Cardiac ventricle fibroblast (primary cell): Measurements from ENCODE around the gene AHSA1. TPM values are rescaled to one million over a fixed set of nuclear protein-coding genes. Genes with fewer than 3 reads are reported as not detected.

Source experiments
- total RNA-seq: library from RNA; depleted of rRNA; stranded (reverse); fragments of >200 nt; gene quantifications from 2 replicates; pipeline ENCODE4 v1.2.3, GENCODE V29; 2015

Gene AHSA1
- total RNA-seq, result 96.5 and 101 TPM in 2 replicates

DNA sequence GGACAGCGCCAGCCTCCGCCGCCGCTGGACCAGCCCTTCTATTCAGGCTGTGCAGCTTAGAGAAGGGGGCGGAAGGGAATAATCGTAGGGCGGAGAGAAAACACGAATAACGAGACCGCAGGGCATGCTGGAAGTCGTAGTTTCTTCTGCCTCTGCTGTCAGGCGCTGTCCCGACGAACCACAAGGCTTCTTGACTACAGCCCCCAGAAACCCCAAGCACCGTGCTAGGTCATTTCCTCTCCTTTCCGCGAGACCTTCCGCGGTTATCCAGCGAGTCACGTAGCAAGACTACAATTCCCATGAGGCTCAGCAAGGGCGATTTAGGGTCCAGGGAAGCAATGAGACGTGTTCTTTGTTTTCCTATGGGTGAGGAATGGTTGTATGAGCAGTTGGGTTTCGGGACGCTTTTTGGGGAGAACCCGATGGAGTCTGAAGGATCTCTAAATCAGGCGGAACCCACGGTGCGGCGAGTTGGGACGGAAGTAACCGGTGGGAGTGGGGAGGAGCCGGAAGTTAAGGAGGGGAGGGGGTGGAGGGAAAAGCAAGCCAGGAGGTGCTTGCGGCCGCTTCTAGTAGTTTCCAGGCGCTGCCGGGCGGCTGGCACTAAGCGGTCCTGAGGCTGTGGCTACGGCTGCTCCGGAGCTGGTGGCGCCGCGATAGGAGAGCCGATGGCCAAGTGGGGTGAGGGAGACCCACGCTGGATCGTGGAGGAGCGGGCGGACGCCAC is at the start of gene AHSA1, which contains the start of gene VIPAS39:
Gene AHSA1, plus strand, starts transcription at position 572 of the 727 bp plus-strand sequence. Its CDS starts 97 bp downstream, at position 669.
Gene VIPAS39, minus strand, starts transcription at position 80 of the 727 bp plus-strand sequence. CDS start 3,499 bp downstream, outside the sequence.

DNA sequence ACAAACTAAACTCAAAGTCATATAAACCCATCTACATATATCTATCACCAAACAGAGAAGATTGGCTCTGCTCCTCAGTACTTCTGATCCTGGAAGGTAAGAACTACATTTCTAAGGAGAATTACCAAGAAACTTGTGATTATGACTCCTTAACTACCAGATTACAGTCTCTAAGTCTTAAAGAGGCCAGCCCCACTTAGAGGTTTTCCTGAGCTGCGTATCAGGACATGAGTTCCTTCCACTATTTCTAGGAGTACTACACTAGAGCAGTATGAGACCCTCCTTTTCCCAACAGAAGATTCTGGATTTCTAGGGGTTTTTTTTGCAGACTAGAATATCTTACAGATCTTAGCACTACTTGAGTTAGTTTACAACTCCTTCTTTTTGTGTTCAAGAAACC is 34.5 kb upstream of the AHSA1 start, which contains the start of gene NOXRED1:
Gene NOXRED1, minus strand, starts transcription at position 101 of the 400 bp plus-strand sequence. CDS start 634 bp downstream, outside the sequence.

GRCh38 chr14:77498120-77498979 is 40.5 kb downstream of the AHSA1 start, which contains the start of gene ISM2:
ISM2 (minus strand) TSS chr14:77498816; CDS start chr14:77498793, 23 bp downstream.

Other genes starting within 250 kb of the AHSA1 start
- not detected in 2 replicates for gene NGB, start 186.9 kb upstream of the AHSA1 start, total RNA-seq
- 9.4 and 14.4 TPM in 2 replicates for gene POMT2, start 137.2 kb upstream of the AHSA1 start, total RNA-seq
- 19.6 and 25.1 TPM in 2 replicates for gene GSTZ1, start 137.1 kb upstream of the AHSA1 start, total RNA-seq
- gene TMED8, start 81.0 kb upstream of the AHSA1 start, total RNA-seq, result 5.7 and 5.8 TPM in 2 replicates
- gene SAMD15, start 80.7 kb upstream of the AHSA1 start, total RNA-seq, result 1.6 and 2.2 TPM in 2 replicates
- 0.20 TPM in 1 of 2 replicates, not detected in the other for gene NOXRED1, start 34.6 kb upstream of the AHSA1 start, total RNA-seq
- 19.0 and 19.8 TPM in 2 replicates for gene VIPAS39, start 492 bp upstream of the AHSA1 start, total RNA-seq
- 0.05 and 0.19 TPM in 2 replicates for gene ISM2, start 40.7 kb downstream of the AHSA1 start, total RNA-seq
- 12.4 and 17.5 TPM in 2 replicates for gene SPTLC2, start 158.5 kb downstream of the AHSA1 start, total RNA-seq
- gene ALKBH1, start 249.9 kb downstream of the AHSA1 start, total RNA-seq, result 5.2 and 6.4 TPM in 2 replicates